GM12891 (cell line): ENCODE results near the gene CNRIP1.

Experiments used
- POLR2A ChIP-seq: IDR thresholded peaks from 2 replicates; pipeline ENCODE4 v1.6.1; 2011; ENCODE audit warnings: low read depth, low read length, control low read depth
- POLR2AphosphoS5 ChIP-seq: IDR thresholded peaks from 2 replicates; pipeline ENCODE4 v1.6.1; 2011; ENCODE audit warnings: low read depth, low read length, control low read depth
- POU2F2 ChIP-seq: IDR thresholded peaks from 2 replicates; pipeline ENCODE4 v1.6.1; 2011; ENCODE audit warnings: low read depth, mild to moderate bottlenecking, control low read depth, low read length, moderate library complexity
- TAF1 ChIP-seq: IDR thresholded peaks from 2 replicates; pipeline ENCODE4 v1.6.1; 2011; ENCODE audit warnings: low read depth, low read length, control low read depth

DNA sequence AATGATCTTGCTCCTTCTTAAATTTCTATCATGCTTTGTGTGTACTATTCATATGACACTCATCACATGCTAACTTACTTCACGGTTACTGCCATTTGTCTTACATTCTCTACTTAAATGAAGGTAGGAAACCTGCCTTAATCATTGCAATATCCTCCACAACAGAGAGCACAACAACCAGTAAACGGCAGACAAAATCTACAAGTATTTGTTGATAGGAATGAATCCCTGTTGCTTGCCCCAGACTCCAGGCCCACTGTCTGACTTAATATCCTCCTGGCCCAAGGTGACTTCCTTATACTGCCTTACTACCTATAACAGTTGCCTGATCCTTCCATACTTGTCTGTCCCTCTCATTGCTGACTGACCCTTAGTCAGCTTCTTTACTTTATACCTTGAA lies 70.9 kb downstream of the CNRIP1 start:
- TF ChIP-seq POLR2AphosphoS5 (no peak), POLR2A (no peak), TAF1 (no peak), POU2F2 (no peak)
